Measurements from ENCODE around the gene ZNF280C. TPM values are rescaled to one million over a fixed set of nuclear protein-coding genes. Genes with fewer than 3 reads are reported as not detected.
A peak's percentile ranks its signal among the peaks of the same experiment; 100 is the strongest.
"Not testable (repeated sequence)": the region's sequence is repeated elsewhere in the genome, so short reads cannot be mapped to it uniquely, and the experiment has no call there.

Gene ZNF280C
- total RNA-seq, 1 donor from 2014 or later, result 7.6 TPM

DNA sequence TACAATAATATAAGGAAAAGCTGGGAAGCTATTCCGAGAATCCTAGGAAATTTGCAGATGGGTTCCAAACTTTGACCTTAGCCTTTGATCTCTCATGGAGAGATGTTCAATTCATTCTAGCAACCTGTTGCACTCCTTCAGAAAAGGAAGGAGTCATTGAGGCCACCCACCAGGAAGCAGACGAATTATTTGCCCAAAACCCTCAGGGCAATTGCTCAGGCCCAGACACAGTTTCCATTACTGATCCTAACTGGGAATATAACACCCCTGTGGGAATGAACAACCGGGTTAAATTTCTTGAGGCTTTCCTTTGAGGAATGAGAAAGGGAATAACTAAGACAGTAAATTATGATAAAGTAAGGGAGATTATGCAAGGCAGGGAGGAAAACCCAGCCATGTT lies 13.5 kb upstream of the ZNF280C start:
- Mint-ChIP-seq H3K9me3 (no peaks in the 10 kb centered on the region), H3K4me1 (ENCODE audit: low read depth) (no peaks in the 10 kb centered on the region), H3K27ac (no peak overlapping the region), H3K4me3 (no peak overlapping the region), H3K36me3 (ENCODE audit: low read depth) (no peaks in the 10 kb centered on the region), H3K27me3 (ENCODE audit: insufficient read depth) (no peaks in the 10 kb centered on the region)
- DNase-seq (ENCODE audit: low spot score), result no peak
- intact Hi-C loops (cut with micrococcal nuclease), result no loop called here

- Mint-ChIP-seq H3K36me3 (ENCODE audit: low read depth) (no peaks in the 10 kb centered on the region), H3K4me3 (no peak overlapping the region), H3K27ac (no peak overlapping the region), H3K4me1 (ENCODE audit: low read depth) (no peaks in the 10 kb centered on the region), H3K9me3 (no peaks in the 10 kb centered on the region), H3K27me3 (ENCODE audit: insufficient read depth) (no peaks in the 10 kb centered on the region)
- no peak for DNase-seq (ENCODE audit: low spot score)
- intact Hi-C loops (cut with micrococcal nuclease), result no loop called here
These were observed 12.2 kb upstream of the ZNF280C start for GRCh38 chrX:130280901-130281300.

GRCh38 chrX:130272253-130272652 lies 3.6 kb upstream of the ZNF280C start:
- intact Hi-C loops (cut with micrococcal nuclease); H3K9me3 Mint-ChIP-seq; H3K27me3 Mint-ChIP-seq (ENCODE audit: insufficient read depth); H3K4me3 Mint-ChIP-seq; H3K4me1 Mint-ChIP-seq (ENCODE audit: low read depth); DNase-seq (ENCODE audit: low spot score); H3K36me3 Mint-ChIP-seq (ENCODE audit: low read depth); H3K27ac Mint-ChIP-seq: not testable (repeated sequence)

GRCh38 chrX:130269391-130269790 lies 692 bp upstream of the ZNF280C start:
- Mint-ChIP-seq H3K4me1 (ENCODE audit: low read depth) (peaks cover 19% of the 10 kb centered on the region), H3K4me3 (peak overlapping the region; percentile 11)
- H3K27ac Mint-ChIP-seq; H3K36me3 Mint-ChIP-seq (ENCODE audit: low read depth); DNase-seq (ENCODE audit: low spot score); H3K27me3 Mint-ChIP-seq (ENCODE audit: insufficient read depth); H3K9me3 Mint-ChIP-seq: not testable (repeated sequence)
- intact Hi-C loops (cut with micrococcal nuclease), result loop anchor here (2.0 to 5.0 kb wide), 7 partner anchors 37 to 1548 kb away; partner anchors contain the start of genes BCORL1, RBMX2, SASH3 and UTP14A

GRCh38 chrX:130267956-130268448 lies 697 bp downstream of the ZNF280C start:
- Mint-ChIP-seq H3K27ac (peak overlapping the region; percentile 91), H3K9me3 (no peaks in the 10 kb centered on the region), H3K4me3 (peak overlapping the region; percentile 92), H3K36me3 (ENCODE audit: low read depth) (peaks cover 3% of the 10 kb centered on the region), H3K4me1 (ENCODE audit: low read depth) (peaks cover 19% of the 10 kb centered on the region), H3K27me3 (ENCODE audit: insufficient read depth) (peaks cover 2% of the 10 kb centered on the region)
- intact Hi-C loops (cut with micrococcal nuclease), result loop anchor here (1.0 to 5.0 kb wide), 12 partner anchors 36 to 1549 kb away; partner anchors contain the start of genes BCORL1, ENOX2, RBMX2 and SASH3
- DNase-seq (ENCODE audit: low spot score), result no peak

DNA sequence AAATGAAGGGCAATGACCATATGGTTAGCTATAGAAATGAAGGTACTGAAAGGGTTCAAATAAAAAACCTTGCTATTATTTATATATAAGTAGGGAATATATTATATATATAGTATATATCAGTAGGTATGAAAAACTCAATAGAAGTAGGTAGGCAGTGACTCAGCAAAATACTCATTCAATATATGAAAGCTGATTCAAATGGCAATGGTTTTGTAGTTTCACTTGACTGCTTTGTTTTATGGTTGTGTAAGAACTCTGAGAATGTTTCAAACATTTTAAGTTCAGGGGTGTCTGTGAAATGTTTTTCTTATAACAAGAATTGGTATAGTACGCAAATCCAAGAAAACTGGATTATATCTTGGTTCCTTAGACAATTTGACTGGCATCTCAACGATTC lies 4.1 kb downstream of the ZNF280C start:
- H3K4me3 Mint-ChIP-seq, result no peak overlapping the region

GRCh38 chrX:130263016-130263415 lies 5.7 kb downstream of the ZNF280C start:
- H3K36me3 Mint-ChIP-seq (ENCODE audit: low read depth), result peaks cover 12% of the 10 kb centered on the region
- no peak for DNase-seq (ENCODE audit: low spot score)
- H3K27me3 Mint-ChIP-seq (ENCODE audit: insufficient read depth), result no peaks in the 10 kb centered on the region
- peaks cover 19% of the 10 kb centered on the region for H3K4me1 Mint-ChIP-seq (ENCODE audit: low read depth)
- no peaks in the 10 kb centered on the region for H3K9me3 Mint-ChIP-seq
- intact Hi-C loops (cut with micrococcal nuclease), result no loop called here
- H3K27ac Mint-ChIP-seq, result no peak overlapping the region
- H3K4me3 Mint-ChIP-seq, result no peak overlapping the region

More for the DNA sequence above, 4.1 kb downstream of the ZNF280C start:
- no peak for DNase-seq (ENCODE audit: low spot score)
- peaks cover 19% of the 10 kb centered on the region for H3K4me1 Mint-ChIP-seq (ENCODE audit: low read depth)
- no peak overlapping the region for H3K27ac Mint-ChIP-seq
- no peaks in the 10 kb centered on the region for H3K9me3 Mint-ChIP-seq
- intact Hi-C loops (cut with micrococcal nuclease), result no loop called here
- H3K36me3 Mint-ChIP-seq (ENCODE audit: low read depth), result peaks cover 6% of the 10 kb centered on the region
- no peaks in the 10 kb centered on the region for H3K27me3 Mint-ChIP-seq (ENCODE audit: insufficient read depth)

DNA sequence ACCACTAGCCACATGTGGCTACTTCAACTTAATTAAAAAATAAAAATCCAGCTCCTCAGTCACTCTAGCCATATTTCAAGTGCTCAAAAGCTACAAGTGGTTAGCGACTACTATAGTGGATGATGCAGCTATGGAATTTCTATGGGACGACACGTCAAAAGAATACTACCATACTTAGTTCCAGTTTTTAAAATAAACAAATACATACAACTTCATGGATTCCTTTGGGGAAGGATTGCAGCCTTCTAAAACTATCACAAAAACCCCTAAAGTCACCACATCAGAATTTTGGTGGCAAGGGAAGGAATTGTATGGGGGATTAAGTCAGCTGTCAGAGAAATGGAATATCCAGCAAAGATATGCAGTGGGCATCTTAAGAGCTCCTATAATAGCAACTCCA lies 6.5 kb downstream of the ZNF280C start:
- no peak for DNase-seq (ENCODE audit: low spot score)
- no peak overlapping the region for H3K4me3 Mint-ChIP-seq
- H3K9me3 Mint-ChIP-seq, result no peaks in the 10 kb centered on the region
- no peaks in the 10 kb centered on the region for H3K27me3 Mint-ChIP-seq (ENCODE audit: insufficient read depth)
- H3K4me1 Mint-ChIP-seq (ENCODE audit: low read depth), result peaks cover 15% of the 10 kb centered on the region
- peaks cover 10% of the 10 kb centered on the region for H3K36me3 Mint-ChIP-seq (ENCODE audit: low read depth)
- intact Hi-C loops (cut with micrococcal nuclease), result no loop called here
- H3K27ac Mint-ChIP-seq, result no peak overlapping the region

GRCh38 chrX:130261296-130261893 lies 7.3 kb downstream of the ZNF280C start:
- Mint-ChIP-seq H3K9me3 (no peaks in the 10 kb centered on the region), H3K4me1 (ENCODE audit: low read depth) (peaks cover 10% of the 10 kb centered on the region), H3K27ac (no peak overlapping the region), H3K4me3 (no peak overlapping the region), H3K36me3 (ENCODE audit: low read depth) (peaks cover 9% of the 10 kb centered on the region), H3K27me3 (ENCODE audit: insufficient read depth) (no peaks in the 10 kb centered on the region)
- intact Hi-C loops (cut with micrococcal nuclease), result no loop called here
- DNase-seq (ENCODE audit: low spot score), result no peak

DNA sequence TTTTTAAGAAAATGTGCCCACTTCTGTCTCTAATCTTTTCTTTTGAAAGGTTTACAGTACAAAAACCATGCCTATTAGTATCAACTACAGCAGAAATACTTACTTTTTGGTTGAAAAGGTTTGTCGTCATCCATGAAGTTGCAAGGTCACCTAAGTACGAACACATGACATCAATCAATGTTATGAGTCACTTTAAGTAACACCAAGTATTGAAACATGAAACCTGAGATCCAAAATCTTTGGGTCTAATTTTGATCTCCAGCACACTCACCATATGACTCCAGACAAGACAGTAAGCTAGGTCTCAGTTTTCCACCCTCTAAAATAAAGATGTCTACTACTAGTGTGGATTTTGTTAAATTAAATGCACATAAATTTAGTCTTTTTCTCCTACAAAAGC lies 8.4 kb downstream of the ZNF280C start:
- no peaks in the 10 kb centered on the region for H3K9me3 Mint-ChIP-seq
- peaks cover 11% of the 10 kb centered on the region for H3K36me3 Mint-ChIP-seq (ENCODE audit: low read depth)
- H3K4me3 Mint-ChIP-seq, result no peak overlapping the region
- intact Hi-C loops (cut with micrococcal nuclease), result no loop called here
- DNase-seq (ENCODE audit: low spot score), result no peak
- no peak overlapping the region for H3K27ac Mint-ChIP-seq
- H3K27me3 Mint-ChIP-seq (ENCODE audit: insufficient read depth), result no peaks in the 10 kb centered on the region
- no peaks in the 10 kb centered on the region for H3K4me1 Mint-ChIP-seq (ENCODE audit: low read depth)

DNA sequence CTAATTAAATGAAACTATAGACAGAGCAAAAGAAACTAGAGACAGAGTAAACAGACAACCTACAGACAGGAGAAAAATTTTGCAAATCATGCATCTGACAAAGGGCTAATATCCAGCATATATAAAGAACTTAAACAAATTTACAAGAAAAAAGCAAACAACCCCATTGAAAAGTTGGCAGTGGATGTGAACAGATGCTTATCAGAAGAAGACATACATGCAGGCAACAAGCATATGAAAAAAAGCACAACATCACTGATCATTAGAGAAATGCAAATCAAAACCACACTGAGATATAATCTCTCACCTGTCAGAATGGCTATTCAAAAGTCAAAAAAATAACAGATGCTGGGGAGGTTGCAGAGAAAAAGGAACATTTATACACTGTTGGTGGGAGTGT lies 14.8 kb downstream of the ZNF280C start:
- no peaks in the 10 kb centered on the region for H3K27me3 Mint-ChIP-seq (ENCODE audit: insufficient read depth)
- no peak overlapping the region for H3K4me3 Mint-ChIP-seq
- no peak overlapping the region for H3K27ac Mint-ChIP-seq
- no peak for DNase-seq (ENCODE audit: low spot score)
- intact Hi-C loops (cut with micrococcal nuclease), result no loop called here
- H3K36me3 Mint-ChIP-seq (ENCODE audit: low read depth), result peaks cover 17% of the 10 kb centered on the region
- no peaks in the 10 kb centered on the region for H3K9me3 Mint-ChIP-seq
- peaks cover 29% of the 10 kb centered on the region for H3K4me1 Mint-ChIP-seq (ENCODE audit: low read depth)

DNA sequence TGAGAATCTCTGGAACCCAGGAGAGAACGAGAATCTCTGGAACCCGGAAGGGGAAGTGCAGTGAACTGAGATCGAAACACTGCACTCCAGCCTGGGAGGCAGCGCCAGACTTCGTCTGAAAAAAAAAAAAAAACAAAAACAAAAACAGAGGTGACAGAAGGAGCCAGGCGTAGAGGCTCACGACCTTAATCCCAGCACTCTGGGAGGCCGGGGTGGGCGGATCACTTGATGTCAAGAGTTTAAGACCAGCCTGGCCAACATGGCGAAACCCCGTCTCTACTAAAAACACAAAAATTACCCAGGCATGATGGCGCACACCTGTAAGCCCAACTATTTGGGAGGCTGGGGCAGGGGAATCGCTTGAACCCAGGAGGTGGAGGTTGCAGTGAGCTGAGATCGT lies 17.0 kb downstream of the ZNF280C start:
- no peak for DNase-seq (ENCODE audit: low spot score)
- peaks cover 16% of the 10 kb centered on the region for H3K36me3 Mint-ChIP-seq (ENCODE audit: low read depth)
- no peaks in the 10 kb centered on the region for H3K9me3 Mint-ChIP-seq
- no peaks in the 10 kb centered on the region for H3K27me3 Mint-ChIP-seq (ENCODE audit: insufficient read depth)
- H3K4me3 Mint-ChIP-seq, result no peak overlapping the region
- peaks cover 29% of the 10 kb centered on the region for H3K4me1 Mint-ChIP-seq (ENCODE audit: low read depth)
- intact Hi-C loops (cut with micrococcal nuclease), result no loop called here
- no peak overlapping the region for H3K27ac Mint-ChIP-seq

GRCh38 chrX:130247996-130248395 lies 20.7 kb downstream of the ZNF280C start:
- Mint-ChIP-seq H3K4me3 (no peak overlapping the region), H3K36me3 (ENCODE audit: low read depth) (peaks cover 13% of the 10 kb centered on the region), H3K9me3 (no peaks in the 10 kb centered on the region), H3K4me1 (ENCODE audit: low read depth) (peaks cover 10% of the 10 kb centered on the region), H3K27ac (no peak overlapping the region), H3K27me3 (ENCODE audit: insufficient read depth) (no peaks in the 10 kb centered on the region)
- intact Hi-C loops (cut with micrococcal nuclease), result no loop called here
- no peak for DNase-seq (ENCODE audit: low spot score)

GRCh38 chrX:130246084-130246483 lies 22.6 kb downstream of the ZNF280C start:
- DNase-seq (ENCODE audit: low spot score), result no peak
- H3K9me3 Mint-ChIP-seq, result no peaks in the 10 kb centered on the region
- no peaks in the 10 kb centered on the region for H3K27me3 Mint-ChIP-seq (ENCODE audit: insufficient read depth)
- intact Hi-C loops (cut with micrococcal nuclease), result no loop called here
- H3K27ac Mint-ChIP-seq, result no peak overlapping the region
- H3K4me3 Mint-ChIP-seq, result no peak overlapping the region
- H3K4me1 Mint-ChIP-seq (ENCODE audit: low read depth), result peaks cover 10% of the 10 kb centered on the region
- peaks cover 9% of the 10 kb centered on the region for H3K36me3 Mint-ChIP-seq (ENCODE audit: low read depth)
